SKM-1 (cell line): ENCODE data around the gene TSC1.
"Not testable (repeated sequence)": the region's sequence is repeated elsewhere in the genome, so short reads cannot be mapped to it uniquely, and the experiment has no call there.

Source experiments
- DNase-seq: peaks from one replicate; lab custom pipeline; 2025; ENCODE audit not compliant: unreplicated experiment; lab: John Stamatoyannopoulos, UW

Gene TSC1

GRCh38 chr9:132978112-132978450 lies 33.7 kb upstream of the TSC1 start:
- DNase-seq, result no peak

GRCh38 chr9:132976571-132976970 lies 32.2 kb upstream of the TSC1 start:
- no peak for DNase-seq

- DNase-seq, result no peak
Observed at GRCh38 chr9:132975961-132976360, 31.5 kb upstream of the TSC1 start.

- DNase-seq, result no peak
Observed at GRCh38 chr9:132973713-132974112, 29.3 kb upstream of the TSC1 start.

GRCh38 chr9:132973166-132973565 lies 28.8 kb upstream of the TSC1 start:
- no peak for DNase-seq

GRCh38 chr9:132970324-132971062 lies 26.1 kb upstream of the TSC1 start:
- DNase-seq, result no peak

GRCh38 chr9:132969783-132970182 lies 25.4 kb upstream of the TSC1 start:
- no peak for DNase-seq

- DNase-seq, result not testable (repeated sequence)
Observed at GRCh38 chr9:132967908-132968307, 23.5 kb upstream of the TSC1 start.

- DNase-seq, result no peak
Observed at GRCh38 chr9:132965478-132965877, 21.1 kb upstream of the TSC1 start.

GRCh38 chr9:132961002-132961401 lies 16.6 kb upstream of the TSC1 start:
- DNase-seq, result no peak

GRCh38 chr9:132957805-132958204 lies 13.4 kb upstream of the TSC1 start:
- no peak for DNase-seq

GRCh38 chr9:132955768-132956167 lies 11.4 kb upstream of the TSC1 start:
- DNase-seq, result no peak

- DNase-seq, result no peak
Observed at GRCh38 chr9:132955123-132955522, 10.7 kb upstream of the TSC1 start.

GRCh38 chr9:132949709-132950108 lies 5.3 kb upstream of the TSC1 start:
- DNase-seq, result no peak

GRCh38 chr9:132948482-132949050 lies 4.2 kb upstream of the TSC1 start:
- no peak for DNase-seq

- no peak for DNase-seq
Observed at GRCh38 chr9:132947756-132948155, 3.3 kb upstream of the TSC1 start.

- no peak for DNase-seq
Observed at GRCh38 chr9:132946631-132947295, 2.3 kb upstream of the TSC1 start.

- no peak for DNase-seq
Observed at GRCh38 chr9:132946211-132946610, 1.8 kb upstream of the TSC1 start.

- DNase-seq, result no peak
Observed at GRCh38 chr9:132945186-132946130, 1.0 kb upstream of the TSC1 start.

- no peak for DNase-seq
Observed at GRCh38 chr9:132943651-132944293, 644 bp downstream of the TSC1 start.
